Measurements from ENCODE around the gene RAD54L2.
"Not testable (repeated sequence)": the region's sequence is repeated elsewhere in the genome, so short reads cannot be mapped to it uniquely, and the experiment has no call there.

RAD54L2 gene

GRCh38 chr3:51538459-51539290, at the start of gene RAD54L2:
Gene RAD54L2 (plus strand): TSS chr3:51538719. CDS start chr3:51590421, 51,702 bp downstream.
- peak; percentile 77 for DNase-seq
- in situ Hi-C loops (cut with MboI; ENCODE audit: low pct_unique_long_range_greater_than_20kb, low sequenced_read_pairs): no loop called here

GRCh38 chr3:51498876-51499738, 39.4 kb upstream of the RAD54L2 start:
- in situ Hi-C loops (cut with MboI; ENCODE audit: low pct_unique_long_range_greater_than_20kb, low sequenced_read_pairs): no loop called here

GRCh38 chr3:51500632-51501131, 37.8 kb upstream of the RAD54L2 start:
- in situ Hi-C loops (cut with MboI; ENCODE audit: low pct_unique_long_range_greater_than_20kb, low sequenced_read_pairs): loop anchor here (10.0 kb wide), 1 partner anchor 134 kb away; no protein-coding TSS in a partner anchor
- no peak for DNase-seq

More at GRCh38 chr3:51498876-51499738, 39.4 kb upstream of the RAD54L2 start:
- peak; percentile 97 for DNase-seq

- DNase-seq: peak; percentile 88
- in situ Hi-C loops (cut with MboI; ENCODE audit: low pct_unique_long_range_greater_than_20kb, low sequenced_read_pairs): loop anchor here (10.0 kb wide), 1 partner anchor 133 kb away; no protein-coding TSS in a partner anchor
These were observed 36.5 kb upstream of the RAD54L2 start for GRCh38 chr3:51501833-51502561.

- no peak for DNase-seq
- in situ Hi-C loops (cut with MboI; ENCODE audit: low pct_unique_long_range_greater_than_20kb, low sequenced_read_pairs): loop anchor here (10.0 kb wide), 1 partner anchor 132 kb away; no protein-coding TSS in a partner anchor
These were observed 36.0 kb upstream of the RAD54L2 start for GRCh38 chr3:51502562-51502910.

GRCh38 chr3:51503007-51503406, 35.5 kb upstream of the RAD54L2 start:
- DNase-seq: no peak
- in situ Hi-C loops (cut with MboI; ENCODE audit: low pct_unique_long_range_greater_than_20kb, low sequenced_read_pairs): loop anchor here (10.0 kb wide), 1 partner anchor 132 kb away; no protein-coding TSS in a partner anchor

- DNase-seq: no peak
- in situ Hi-C loops (cut with MboI; ENCODE audit: low pct_unique_long_range_greater_than_20kb, low sequenced_read_pairs): loop anchor here (10.0 kb wide), 1 partner anchor 127 kb away; no protein-coding TSS in a partner anchor
These were observed 30.3 kb upstream of the RAD54L2 start for GRCh38 chr3:51508255-51508654.

- DNase-seq: no peak
- in situ Hi-C loops (cut with MboI; ENCODE audit: low pct_unique_long_range_greater_than_20kb, low sequenced_read_pairs): no loop called here
These were observed 27.5 kb upstream of the RAD54L2 start for GRCh38 chr3:51510996-51511395.

- no peak for DNase-seq
- in situ Hi-C loops (cut with MboI; ENCODE audit: low pct_unique_long_range_greater_than_20kb, low sequenced_read_pairs): no loop called here
These were observed 24.3 kb upstream of the RAD54L2 start for GRCh38 chr3:51514210-51514609.

GRCh38 chr3:51519848-51520247, 18.7 kb upstream of the RAD54L2 start:
- in situ Hi-C loops (cut with MboI; ENCODE audit: low pct_unique_long_range_greater_than_20kb, low sequenced_read_pairs): no loop called here
- DNase-seq: no peak

GRCh38 chr3:51520906-51521730, 17.4 kb upstream of the RAD54L2 start:
- in situ Hi-C loops (cut with MboI; ENCODE audit: low pct_unique_long_range_greater_than_20kb, low sequenced_read_pairs): not testable (repeated sequence)

GRCh38 chr3:51522273-51522962, 16.1 kb upstream of the RAD54L2 start:
- in situ Hi-C loops (cut with MboI; ENCODE audit: low pct_unique_long_range_greater_than_20kb, low sequenced_read_pairs): no loop called here
- no peak for DNase-seq

More at GRCh38 chr3:51520906-51521730, 17.4 kb upstream of the RAD54L2 start:
- not testable (repeated sequence) for DNase-seq

GRCh38 chr3:51524874-51525273, 13.6 kb upstream of the RAD54L2 start:
- DNase-seq; in situ Hi-C loops (cut with MboI; ENCODE audit: low pct_unique_long_range_greater_than_20kb, low sequenced_read_pairs): not testable (repeated sequence)

GRCh38 chr3:51530485-51530884, 8.0 kb upstream of the RAD54L2 start:
- in situ Hi-C loops (cut with MboI; ENCODE audit: low pct_unique_long_range_greater_than_20kb, low sequenced_read_pairs): no loop called here
- no peak for DNase-seq

GRCh38 chr3:51535146-51536019, 3.1 kb upstream of the RAD54L2 start:
- in situ Hi-C loops (cut with MboI; ENCODE audit: low pct_unique_long_range_greater_than_20kb, low sequenced_read_pairs): no loop called here
- DNase-seq: no peak

GRCh38 chr3:51537631-51538030, 888 bp upstream of the RAD54L2 start:
- in situ Hi-C loops (cut with MboI; ENCODE audit: low pct_unique_long_range_greater_than_20kb, low sequenced_read_pairs); DNase-seq: not testable (repeated sequence)

- in situ Hi-C loops (cut with MboI; ENCODE audit: low pct_unique_long_range_greater_than_20kb, low sequenced_read_pairs): no loop called here
- DNase-seq: no peak
These were observed 432 bp upstream of the RAD54L2 start for GRCh38 chr3:51538115-51538458.
